ENCODE results near the gene CD300H.

GRCh38 chr17:74568106-74568873, 981 bp upstream of the CD300H start:
- TF ChIP-seq EZH2 (IDR thresholded peaks at IDR 0.05; ENCODE audit: borderline replicate concordance, low read length), result no peak
- no peak for TF ChIP-seq CTCF (IDR thresholded peaks at IDR 0.05; ENCODE audit: low read length)
